Astrocyte of the cerebellum (primary cell): ENCODE data around the gene CLMN.
"Not testable (repeated sequence)": the region's sequence is repeated elsewhere in the genome, so short reads cannot be mapped to it uniquely, and the experiment has no call there.

Experiments used
- DNase-seq: peaks from one replicate; pipeline ENCODE4 v3.0.0-alpha.2; 2011; ENCODE audit warnings: low read depth
- H3K4me3 ChIP-seq: 2 replicates; pipeline ENCODE4 v1.5.1; 2011; ENCODE audit warnings: mild to moderate bottlenecking, low read depth, low read length, moderate library complexity
- in situ Hi-C: cut with HindIII; loops from 2 replicates; pipeline ENCODE4 v1.10.0; 2017; ENCODE audit warnings: low sequenced_read_pairs
- TF ChIP-seq, protein P1 (sequence below): IDR thresholded peaks from 2 replicates; pipeline ENCODE4 v1.5.1; 2012; ENCODE audit warnings: low read length, low read depth, moderate library complexity, mild to moderate bottlenecking; ENCODE audit errors: missing control alignments

Gene CLMN

DNA sequence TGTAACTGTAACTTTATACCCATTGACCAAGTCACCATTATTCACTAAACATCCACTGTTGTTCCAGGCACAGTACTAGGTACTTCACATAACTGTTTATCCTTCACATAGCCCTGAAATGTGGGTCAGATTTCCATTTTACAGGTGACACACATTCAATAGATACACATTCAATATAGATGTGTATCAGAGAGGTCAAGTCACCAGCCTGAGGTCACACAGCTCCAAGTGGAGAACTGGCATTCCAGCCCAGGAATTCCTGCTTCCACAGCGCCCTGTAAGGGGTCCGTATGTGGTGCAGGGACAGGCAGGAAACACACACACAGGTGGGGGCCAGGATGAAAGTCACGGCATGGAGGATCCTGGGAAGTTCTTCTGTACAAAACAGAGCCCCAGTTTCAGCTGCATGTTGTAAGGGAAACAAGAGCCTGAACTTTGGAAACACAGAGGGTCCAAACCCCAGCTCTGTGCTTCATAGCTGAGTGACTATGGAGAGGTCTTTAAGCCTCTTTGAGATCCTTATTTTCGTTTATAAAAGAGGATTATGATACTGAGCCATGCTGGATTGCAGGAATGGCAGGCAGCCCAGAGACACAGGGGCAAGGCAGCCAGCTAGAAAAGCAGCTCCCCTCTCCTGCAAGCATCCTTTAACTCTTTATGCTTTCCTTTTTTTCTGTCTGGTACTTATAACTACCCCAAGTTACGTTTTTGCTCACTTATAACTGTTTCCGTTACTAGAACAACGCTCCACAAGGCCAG, 112.1 kb downstream of the CLMN start:
- TF ChIP-seq, protein P1, sequence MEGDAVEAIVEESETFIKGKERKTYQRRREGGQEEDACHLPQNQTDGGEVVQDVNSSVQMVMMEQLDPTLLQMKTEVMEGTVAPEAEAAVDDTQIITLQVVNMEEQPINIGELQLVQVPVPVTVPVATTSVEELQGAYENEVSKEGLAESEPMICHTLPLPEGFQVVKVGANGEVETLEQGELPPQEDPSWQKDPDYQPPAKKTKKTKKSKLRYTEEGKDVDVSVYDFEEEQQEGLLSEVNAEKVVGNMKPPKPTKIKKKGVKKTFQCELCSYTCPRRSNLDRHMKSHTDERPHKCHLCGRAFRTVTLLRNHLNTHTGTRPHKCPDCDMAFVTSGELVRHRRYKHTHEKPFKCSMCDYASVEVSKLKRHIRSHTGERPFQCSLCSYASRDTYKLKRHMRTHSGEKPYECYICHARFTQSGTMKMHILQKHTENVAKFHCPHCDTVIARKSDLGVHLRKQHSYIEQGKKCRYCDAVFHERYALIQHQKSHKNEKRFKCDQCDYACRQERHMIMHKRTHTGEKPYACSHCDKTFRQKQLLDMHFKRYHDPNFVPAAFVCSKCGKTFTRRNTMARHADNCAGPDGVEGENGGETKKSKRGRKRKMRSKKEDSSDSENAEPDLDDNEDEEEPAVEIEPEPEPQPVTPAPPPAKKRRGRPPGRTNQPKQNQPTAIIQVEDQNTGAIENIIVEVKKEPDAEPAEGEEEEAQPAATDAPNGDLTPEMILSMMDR, result no peak
- in situ Hi-C loops, result no loop called here
- no peak overlapping the region for H3K4me3 ChIP-seq
- DNase-seq, result no peak

DNA sequence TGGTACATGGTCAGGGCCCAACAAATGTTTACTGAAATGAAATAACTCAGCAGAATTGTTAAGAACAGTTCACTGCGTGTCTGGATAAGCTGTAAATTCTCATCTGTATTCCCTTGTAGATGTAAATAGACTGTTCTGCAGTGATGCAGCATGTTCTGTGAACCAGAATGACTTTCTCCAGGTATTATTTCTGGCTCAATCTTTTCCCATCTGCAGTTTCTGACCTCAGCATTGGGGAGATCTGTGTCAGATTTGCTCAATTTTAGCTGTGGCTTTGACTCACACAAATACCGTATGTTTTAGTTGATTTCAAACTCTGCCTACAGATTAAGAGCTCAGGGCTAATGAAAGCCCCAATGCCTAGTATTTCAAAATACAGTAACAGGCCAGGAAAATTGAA, 113.2 kb downstream of the CLMN start:
- DNase-seq, result no peak
- TF ChIP-seq, protein P1, result no peak
- no peak overlapping the region for H3K4me3 ChIP-seq
- in situ Hi-C loops, result no loop called here

DNA sequence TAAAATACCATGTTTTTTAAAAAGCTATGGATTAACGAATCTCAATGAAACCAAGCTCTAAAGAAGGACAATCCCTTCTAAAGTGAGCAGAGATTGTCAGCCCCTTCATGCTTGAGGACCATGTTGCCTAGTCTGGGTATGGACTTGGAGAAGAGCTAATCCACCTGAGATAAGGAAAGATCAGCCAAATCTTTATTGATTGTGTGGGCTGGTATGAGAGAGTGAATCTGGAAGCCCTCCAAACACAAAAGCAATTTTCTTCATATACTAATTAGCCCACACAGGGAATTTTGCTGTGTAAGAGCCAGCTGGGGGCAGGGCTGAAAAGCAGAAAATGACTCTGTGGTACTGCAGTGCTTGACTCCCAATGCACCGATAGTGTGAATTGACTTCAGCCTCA, 115.0 kb downstream of the CLMN start:
- DNase-seq, result no peak
- in situ Hi-C loops, result no loop called here
- H3K4me3 ChIP-seq, result no peak overlapping the region
- TF ChIP-seq, protein P1, result no peak

DNA sequence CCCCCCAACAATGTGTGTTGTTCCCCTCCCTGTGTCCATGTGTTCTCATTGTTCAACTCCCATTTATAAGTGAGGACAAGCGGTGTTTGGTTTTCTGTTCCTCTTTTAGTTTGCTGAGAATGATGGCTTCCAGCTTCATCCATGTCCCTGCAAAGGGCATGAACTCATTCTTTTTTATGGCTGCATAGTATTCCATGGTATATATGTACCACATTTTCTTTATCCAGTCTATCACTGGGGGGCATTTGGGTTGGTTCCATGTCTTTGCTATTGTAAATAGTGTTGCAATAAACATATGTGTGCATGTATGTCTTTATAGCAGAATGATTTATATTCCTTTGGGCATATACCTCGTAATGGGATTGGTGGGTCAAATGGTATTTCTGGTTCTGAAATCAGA, 118.0 kb downstream of the CLMN start:
- H3K4me3 ChIP-seq, in situ Hi-C loops, DNase-seq: not testable (repeated sequence)

DNA sequence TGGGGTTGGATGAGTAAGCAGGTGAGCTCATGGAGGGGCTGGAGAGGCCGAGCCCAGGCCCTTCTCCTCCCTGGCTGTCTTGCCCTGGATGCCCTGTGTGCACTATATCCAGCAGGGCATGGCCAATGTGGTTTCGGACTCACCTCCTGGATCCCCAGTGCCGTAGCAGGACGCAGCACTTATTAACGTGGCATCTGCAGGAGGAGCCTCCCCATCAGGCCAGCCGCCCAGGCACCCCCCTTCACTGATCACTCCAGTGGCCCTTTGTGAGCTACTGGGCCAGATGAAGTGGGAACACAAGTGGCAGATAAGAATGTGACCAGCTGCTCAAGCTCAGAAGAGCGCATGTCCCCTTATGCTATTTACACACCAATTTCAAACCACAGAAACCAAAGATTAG, 119.3 kb downstream of the CLMN start:
- in situ Hi-C loops, result no loop called here
- no peak for DNase-seq
- no peak overlapping the region for H3K4me3 ChIP-seq
- TF ChIP-seq, protein P1, result no peak

DNA sequence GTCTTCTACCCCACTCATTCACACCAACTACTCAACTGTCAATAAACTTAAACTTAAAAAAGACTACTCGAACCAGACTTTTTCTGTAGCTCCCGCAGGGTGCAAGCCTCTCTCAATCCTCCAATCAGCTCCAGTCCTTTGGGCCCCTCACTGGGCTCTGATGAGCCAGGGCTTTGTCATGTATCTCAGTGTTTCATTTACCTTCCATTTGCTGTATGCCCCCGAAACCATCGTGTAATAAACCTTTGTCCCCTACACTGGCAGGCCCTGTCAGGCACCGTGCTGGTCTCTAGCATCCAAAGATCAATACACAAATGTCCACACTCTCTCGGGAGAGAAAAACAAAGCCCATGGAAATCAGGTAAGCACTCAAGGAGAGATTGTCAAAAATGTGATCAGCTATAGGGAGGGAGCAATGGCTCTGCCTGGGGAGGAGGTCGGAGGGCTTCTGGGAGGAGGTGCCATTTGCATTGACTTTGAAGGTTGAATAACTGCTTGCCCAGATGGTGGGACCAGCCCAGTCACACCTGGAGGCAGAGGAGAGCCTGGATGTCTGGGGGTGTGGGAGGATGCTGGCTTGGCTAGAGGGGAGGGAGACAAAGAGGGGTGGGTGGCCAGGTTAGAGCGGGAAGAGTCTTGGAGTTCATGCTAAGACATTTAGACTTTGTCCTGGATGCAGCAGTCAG, 120.3 kb downstream of the CLMN start:
- no peak overlapping the region for H3K4me3 ChIP-seq
- no peak for DNase-seq
- in situ Hi-C loops, result no loop called here
- TF ChIP-seq, protein P1, result no peak

DNA sequence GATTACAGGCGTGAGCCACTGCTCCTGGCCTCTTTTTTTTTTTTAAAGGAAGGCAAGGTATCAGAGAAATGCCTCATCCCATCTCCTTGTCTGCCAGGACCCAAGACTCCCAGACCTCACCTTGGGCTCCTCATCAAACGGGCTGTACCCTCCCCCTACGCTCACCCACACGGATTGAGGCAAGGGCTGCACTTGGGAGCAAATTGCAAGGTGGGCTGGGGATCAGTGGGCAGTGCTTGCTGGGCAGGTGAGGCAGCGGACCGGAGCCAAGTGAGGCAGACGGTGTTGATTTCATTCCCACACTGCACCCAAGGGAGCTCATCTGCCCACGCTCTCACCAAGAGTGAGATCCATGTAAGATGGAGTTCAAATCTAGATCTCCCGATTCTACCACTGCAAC, 121.4 kb downstream of the CLMN start:
- H3K4me3 ChIP-seq, result no peak overlapping the region
- TF ChIP-seq, protein P1, result no peak
- in situ Hi-C loops, result no loop called here
- no peak for DNase-seq
